B cell (primary cell): ENCODE data around the gene KYAT1. TPM values are rescaled to one million over a fixed set of nuclear protein-coding genes. Genes with fewer than 3 reads are reported as not detected.
"Not testable (repeated sequence)": the region's sequence is repeated elsewhere in the genome, so short reads cannot be mapped to it uniquely, and the experiment has no call there.

ENCODE experiments used
- ATAC-seq: fragments of 200-7000 bp; cut with Tn5 transposase; one replicate; pipeline ENCODE4 v1.10.0; 2021; ENCODE audit warnings: low read depth, mild to moderate bottlenecking, moderate number of reproducible peaks, moderate library complexity
- CTCF ChIA-PET: fragments of 350-600 bp; sonication (Branson Sonifier 250); formaldehyde crosslinking; loops from one replicate; lab custom pipeline; 2021; ENCODE audit warnings: antibody characterized with exemption, inconsistent platforms; lab: Charles Lee
- POLR2A ChIA-PET: fragments of 350-600 bp; sonication (Branson Sonifier 250); formaldehyde crosslinking; loops from one replicate; lab custom pipeline; 2021; ENCODE audit warnings: antibody characterized with exemption; lab: Charles Lee
- DNase-seq: peaks from one replicate; pipeline ENCODE4 v3.0.0; 2013
- H2AFZ ChIP-seq: 2 replicates; pipeline ENCODE4 v1.6.1; 2012; ENCODE audit warnings: mild to moderate bottlenecking, low read depth, low read length; ENCODE audit not compliant: insufficient read depth, poor library complexity, severe bottlenecking
- H3K27ac ChIP-seq, 2 donors: 1 replicate in 1 of 2; 2 replicates in 1 of 2; pipeline ENCODE4 v1.5.1; 2012 to 2013; ENCODE audit warnings: low read length in 2 of 2, mild to moderate bottlenecking in 2 of 2, moderate library complexity in 1 of 2
- H3K27me3 ChIP-seq, 4 experiments: fragments of 200-600 bp in 1 of 4; sonication (generic) in 1 of 4; replicated peaks in 1 of 4; 1 replicate in 2 of 4; 2 replicates in 2 of 4; pipeline versions ENCODE4 v1.6.1 to v1.7.0; 2013 to 2016; ENCODE audit warnings: low read length in 3 of 4, mild to moderate bottlenecking in 2 of 4, mixed read lengths in 1 of 4, moderate library complexity in 1 of 4; ENCODE audit not compliant: insufficient read depth in 4 of 4, control insufficient read depth in 3 of 4; ENCODE audit errors: control extremely low read depth in 1 of 4
- H3K36me3 ChIP-seq, 2 experiments: replicated peaks in 1 of 2; 1 replicate in 1 of 2; 2 replicates in 1 of 2; pipeline versions ENCODE4 v1.6.1 to v1.7.1; 2013; ENCODE audit warnings: low read length in 1 of 2; ENCODE audit not compliant: insufficient read depth in 2 of 2, control insufficient read depth in 1 of 2; ENCODE audit errors: control extremely low read depth in 1 of 2, extremely low read depth in 1 of 2
- H3K4me1 ChIP-seq, 2 donors: fragments of 200-600 bp in 1 of 2; sonication (generic) in 1 of 2; 1 replicate in 1 of 2; 2 replicates in 1 of 2; pipeline versions ENCODE4 v1.5.1 to v1.6.1; 2013 to 2017; ENCODE audit warnings: low read length in 2 of 2; ENCODE audit not compliant: control insufficient read depth in 2 of 2, insufficient read depth in 2 of 2
- H3K4me2 ChIP-seq: replicated peaks from 2 replicates; pipeline ENCODE3; 2012; ENCODE audit warnings: mild to moderate bottlenecking, low read depth, low read length; ENCODE audit not compliant: poor library complexity, severe bottlenecking
- H3K4me3 ChIP-seq, 5 experiments: fragments of 200-600 bp in 1 of 5; sonication (generic) in 1 of 5; 1 replicate in 3 of 5; 2 replicates in 2 of 5; pipeline versions ENCODE4 v1.5.1 to v1.7.0; 2011 to 2016; ENCODE audit warnings: low read length in 4 of 5, mild to moderate bottlenecking in 4 of 5, low read depth in 2 of 5, control low read depth in 1 of 5, moderate library complexity in 1 of 5; ENCODE audit not compliant: insufficient read depth in 1 of 5; ENCODE audit errors: control extremely low read depth in 1 of 5, extremely low read depth in 1 of 5
- H3K79me2 ChIP-seq: fragments of 200-600 bp; sonication (generic); one replicate; pipeline ENCODE4 v1.6.0; 2016; ENCODE audit warnings: low read length; ENCODE audit not compliant: control insufficient read depth, insufficient read depth
- H3K9ac ChIP-seq: fragments of 200-600 bp; sonication (generic); 2 replicates; pipeline ENCODE4 v1.6.1; 2017; ENCODE audit warnings: mild to moderate bottlenecking, low read length, moderate library complexity
- H3K9me3 ChIP-seq, 3 donors: one replicate each; pipeline versions ENCODE4 v1.6.1 to v1.7.1; 2013; ENCODE audit warnings: low read length in 2 of 3; ENCODE audit not compliant: control insufficient read depth in 2 of 3, insufficient read depth in 1 of 3; ENCODE audit errors: control extremely low read depth in 1 of 3
- H4K20me1 ChIP-seq: 2 replicates; pipeline ENCODE4 v1.6.0; 2012; ENCODE audit warnings: mild to moderate bottlenecking, low read length; ENCODE audit not compliant: insufficient read depth, control insufficient read depth, poor library complexity, severe bottlenecking
- H3K27ac Mint-ChIP-seq: one replicate; pipeline ENCODE4 v1.8.0; 2021; ENCODE audit warnings: mixed read lengths
- H3K27me3 Mint-ChIP-seq: one replicate; pipeline ENCODE4 v1.8.0; 2021; ENCODE audit warnings: mixed read lengths
- H3K4me1 Mint-ChIP-seq: one replicate; pipeline ENCODE4 v1.8.0; 2021; ENCODE audit warnings: mixed read lengths
- H3K4me3 Mint-ChIP-seq: one replicate; pipeline ENCODE4 v1.8.0; 2021; ENCODE audit warnings: mixed read lengths
- H3K9me3 Mint-ChIP-seq: one replicate; pipeline ENCODE4 v1.8.0; 2022; ENCODE audit warnings: mixed read lengths; ENCODE audit not compliant: insufficient read depth
- CTCF ChIP-seq: fragments of 200-600 bp; IDR thresholded peaks from one replicate; pipeline ENCODE4 v1.8.0; 2022; ENCODE audit warnings: antibody characterized with exemption, mild to moderate bottlenecking
- EZH2 ChIP-seq: IDR thresholded peaks from 2 replicates; pipeline ENCODE4 v1.6.1; 2012; ENCODE audit warnings: borderline replicate concordance, low read depth, mild to moderate bottlenecking, moderate library complexity, low read length; ENCODE audit not compliant: insufficient read depth, poor library complexity, severe bottlenecking
- WGBS: methylation state at CpG from one replicate; pipeline ENCODE4 v1.1.5; 2013; ENCODE audit warnings: missing lambda C conversion rate; ENCODE audit not compliant: insufficient coverage; 5-methylcytosine and 5-hydroxymethylcytosine counted together
- intact Hi-C: fragments of 100-400 bp; cut with micrococcal nuclease; formaldehyde crosslinking; loops from one replicate; pipeline ENCODE4 v1.10.0; 2022
- polyA plus RNA-seq: library from polyadenylated mRNA; depleted of rRNA; stranded (reverse); fragments of >200 nt; gene quantifications from 2 replicates; pipeline ENCODE4 v1.2.3, GENCODE V29; 2012
- total RNA-seq, 2 donors: library from RNA; stranded (reverse); fragments of 120-200 nt in 1 of 2; gene quantifications; 1 replicate in 1 of 2; 2 replicates in 1 of 2; pipeline versions ENCODE4 v1.2.3 to v1.2.4, GENCODE V29; 2013 to 2022

The KYAT1 gene
- total and polyA plus RNA-seq, 2 donors (not counting 1 experiment from before 2014, with no cell fraction given) = 7.0 to 16.2 TPM

GRCh38 chr9:128845186-128845931 is 36.4 kb downstream of the KYAT1 start:
- DNase-seq = no peak
- Histone ChIP-seq H3K9ac (no peak overlapping the region), H3K9me3 (peaks cover 0 to 16% (median 0%) of the 10 kb centered on the region in 3 donors), H3K4me3 (no peak overlapping the region), H4K20me1 (no peaks in the 10 kb centered on the region), H3K27me3 (no peaks in the 10 kb centered on the region), H2AFZ (no peak overlapping the region), H3K36me3 (peaks cover 0 to 6% of the 10 kb centered on the region in 2 experiments), H3K27ac (no peak overlapping the region), H3K79me2 (peaks cover 15% of the 10 kb centered on the region), H3K4me2 (no peak overlapping the region), H3K4me1 (no peaks in the 10 kb centered on the region)
- no peak for TF ChIP-seq EZH2
- no peak for TF ChIP-seq CTCF
- peaks cover 2% of the 10 kb centered on the region for H3K4me1 Mint-ChIP-seq
- POLR2A ChIA-PET = interaction anchor here (0.6 kb wide), 1 partner anchor 163 kb away, joined by 4 read pairs; no protein-coding TSS in a partner anchor
- CTCF ChIA-PET = no interaction called here
- no peak overlapping the region for H3K27ac Mint-ChIP-seq
- H3K27me3 Mint-ChIP-seq = no peaks in the 10 kb centered on the region
- no peak for ATAC-seq
- H3K4me3 Mint-ChIP-seq = no peak overlapping the region
- H3K9me3 Mint-ChIP-seq = no peaks in the 10 kb centered on the region
- intact Hi-C loops = no loop called here
- WGBS = 93% methylated on average over 13 of the region's 13 CpGs

- H3K4me1 ChIP-seq, H3K9ac ChIP-seq, ATAC-seq, H4K20me1 ChIP-seq, H3K9me3 Mint-ChIP-seq, H3K4me3 Mint-ChIP-seq, H3K27me3 Mint-ChIP-seq, H3K9me3 ChIP-seq, H3K4me1 Mint-ChIP-seq, H3K4me3 ChIP-seq, H3K27ac Mint-ChIP-seq, DNase-seq, H3K36me3 ChIP-seq, POLR2A ChIA-PET, CTCF ChIA-PET, H2AFZ ChIP-seq, intact Hi-C loops, H3K27me3 ChIP-seq, H3K27ac ChIP-seq, H3K4me2 ChIP-seq: not testable (repeated sequence)
- H3K79me2 ChIP-seq = peaks cover 15% of the 10 kb centered on the region
- 88% methylated on average over 1 of the region's 7 CpGs for WGBS
Measured at GRCh38 chr9:128843171-128843570, 38.6 kb downstream of the KYAT1 start.
